SU-DHL-6 (cell line): ENCODE results near the gene VARS1.
"Not testable (repeated sequence)": the region's sequence is repeated elsewhere in the genome, so short reads cannot be mapped to it uniquely, and the experiment has no call there.

ENCODE experiments used
- H2AFZ ChIP-seq: fragments of 200-600 bp; sonication (generic); 2 replicates; pipeline ENCODE4 v1.6.1; 2014; ENCODE audit warnings: low read depth, mild to moderate bottlenecking, moderate library complexity, mixed read lengths, antibody characterized with exemption, low read length; ENCODE audit not compliant: severe bottlenecking
- H3F3A ChIP-seq: fragments of 200-600 bp; shearing (Covaris generic); 2 replicates; pipeline ENCODE4 v1.6.0; 2016; ENCODE audit warnings: antibody characterized with exemption, mild to moderate bottlenecking; ENCODE audit not compliant: insufficient read depth
- H3K27ac ChIP-seq: fragments of 200-600 bp; sonication (generic); 2 replicates; pipeline ENCODE4 v1.5.1; 2016; ENCODE audit warnings: low read depth, mild to moderate bottlenecking, low read length, moderate library complexity, mixed read lengths
- H3K27me3 ChIP-seq: fragments of 200-600 bp; sonication (generic), shearing (Covaris generic); 2 replicates; pipeline ENCODE4 v1.6.0; 2014; ENCODE audit warnings: mild to moderate bottlenecking, low read length
- H3K36me3 ChIP-seq: fragments of 200-600 bp; sonication (generic); 2 replicates; pipeline ENCODE4 v1.6.1; 2014; ENCODE audit warnings: mild to moderate bottlenecking, low read length, mixed read lengths
- H3K4me2 ChIP-seq: fragments of 300-600, 200-600 bp; shearing (Covaris generic), sonication (generic); 2 replicates; pipeline ENCODE4 v1.6.0; 2014; ENCODE audit warnings: low read length, low read depth, mild to moderate bottlenecking; ENCODE audit not compliant: poor library complexity, severe bottlenecking
- H3K4me3 ChIP-seq: fragments of 200-600 bp; sonication (generic); 2 replicates; pipeline ENCODE4 v1.5.1; 2014; ENCODE audit warnings: antibody characterized with exemption, low read length, mild to moderate bottlenecking, mixed read lengths; ENCODE audit not compliant: insufficient read depth, poor library complexity, severe bottlenecking
- H3K79me2 ChIP-seq: fragments of 200-600 bp; sonication (generic); 2 replicates; pipeline ENCODE4 v1.6.1; 2014; ENCODE audit warnings: mild to moderate bottlenecking, low read length, moderate library complexity; ENCODE audit not compliant: insufficient read depth
- H3K9ac ChIP-seq: fragments of 200-600 bp; sonication (generic); 2 replicates; pipeline ENCODE4 v1.7.0; 2014; ENCODE audit warnings: mild to moderate bottlenecking, low read length
- H3K9me2 ChIP-seq: fragments of 200-600 bp; sonication (generic); replicated peaks from 2 replicates; pipeline ENCODE4 v1.6.1; 2014; ENCODE audit warnings: low read length; ENCODE audit not compliant: insufficient read depth
- H3K9me3 ChIP-seq: fragments of 200-600 bp; sonication (generic); 2 replicates; pipeline ENCODE4 v1.6.1; 2014; ENCODE audit warnings: low read length, mixed read lengths; ENCODE audit not compliant: insufficient read depth
- H4K20me1 ChIP-seq: fragments of 200-600 bp; sonication (generic); 2 replicates; pipeline ENCODE4 v1.6.1; 2014; ENCODE audit warnings: low read depth, mild to moderate bottlenecking, antibody characterized with exemption, low read length, moderate library complexity, mixed read lengths
- EZH2phosphoT487 ChIP-seq: fragments of 200-600 bp; sonication (generic), shearing (Covaris generic); conservative IDR thresholded peaks from 2 replicates; pipeline ENCODE4 v1.6.1; 2018; ENCODE audit warnings: mild to moderate bottlenecking, antibody characterized with exemption, low read length, moderate library complexity, mixed read lengths
- TF ChIP-seq, protein P1 (sequence below): fragments of 200-600 bp; sonication (generic); IDR thresholded peaks from one replicate; pipeline ENCODE4 v1.5.1; 2017; ENCODE audit warnings: antibody characterized with exemption, mild to moderate bottlenecking, low read length, moderate library complexity; ENCODE audit not compliant: insufficient read depth, poor library complexity, severe bottlenecking

Gene VARS1

DNA sequence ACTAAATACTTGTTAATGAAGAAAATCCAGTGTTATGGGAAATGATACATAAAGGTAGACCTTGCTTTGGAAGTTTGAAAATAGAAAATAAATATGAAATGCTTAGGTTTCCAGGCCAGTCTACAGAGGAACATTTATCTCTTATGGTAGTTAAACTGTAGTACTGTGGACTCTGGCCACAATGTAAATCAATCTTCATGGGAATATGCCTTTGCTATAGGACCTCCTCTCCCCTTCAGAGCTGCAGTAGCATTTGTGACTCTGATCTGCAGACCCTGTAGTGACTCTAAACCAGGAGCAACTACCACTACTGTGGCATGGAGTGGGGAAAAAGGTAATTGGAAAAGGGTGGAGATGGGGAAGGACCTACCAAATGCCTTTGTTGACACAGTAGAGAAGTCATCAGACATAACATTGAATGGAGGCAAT lies 24.3 kb upstream of the VARS1 start:
- peaks cover 4% of the 10 kb centered on the region; the same call in 1 of the 2 replicates for H3F3A ChIP-seq
- no peaks in the 10 kb centered on the region for H3K9me3 ChIP-seq
- no peak overlapping the region for H3K4me3 ChIP-seq
- no peak overlapping the region for H2AFZ ChIP-seq
- no peaks in the 10 kb centered on the region for H3K27me3 ChIP-seq
- no peaks in the 10 kb centered on the region for H3K36me3 ChIP-seq
- no peak for TF ChIP-seq EZH2phosphoT487
- TF ChIP-seq, protein P1, sequence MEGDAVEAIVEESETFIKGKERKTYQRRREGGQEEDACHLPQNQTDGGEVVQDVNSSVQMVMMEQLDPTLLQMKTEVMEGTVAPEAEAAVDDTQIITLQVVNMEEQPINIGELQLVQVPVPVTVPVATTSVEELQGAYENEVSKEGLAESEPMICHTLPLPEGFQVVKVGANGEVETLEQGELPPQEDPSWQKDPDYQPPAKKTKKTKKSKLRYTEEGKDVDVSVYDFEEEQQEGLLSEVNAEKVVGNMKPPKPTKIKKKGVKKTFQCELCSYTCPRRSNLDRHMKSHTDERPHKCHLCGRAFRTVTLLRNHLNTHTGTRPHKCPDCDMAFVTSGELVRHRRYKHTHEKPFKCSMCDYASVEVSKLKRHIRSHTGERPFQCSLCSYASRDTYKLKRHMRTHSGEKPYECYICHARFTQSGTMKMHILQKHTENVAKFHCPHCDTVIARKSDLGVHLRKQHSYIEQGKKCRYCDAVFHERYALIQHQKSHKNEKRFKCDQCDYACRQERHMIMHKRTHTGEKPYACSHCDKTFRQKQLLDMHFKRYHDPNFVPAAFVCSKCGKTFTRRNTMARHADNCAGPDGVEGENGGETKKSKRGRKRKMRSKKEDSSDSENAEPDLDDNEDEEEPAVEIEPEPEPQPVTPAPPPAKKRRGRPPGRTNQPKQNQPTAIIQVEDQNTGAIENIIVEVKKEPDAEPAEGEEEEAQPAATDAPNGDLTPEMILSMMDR = no peak
- no peak overlapping the region for H3K27ac ChIP-seq
- H3K9me2 ChIP-seq = no peaks in the 10 kb centered on the region
- H3K79me2 ChIP-seq = no peaks in the 10 kb centered on the region
- H3K9ac ChIP-seq = no peak overlapping the region
- H3K4me2 ChIP-seq = no peak overlapping the region
- no peaks in the 10 kb centered on the region for H4K20me1 ChIP-seq

DNA sequence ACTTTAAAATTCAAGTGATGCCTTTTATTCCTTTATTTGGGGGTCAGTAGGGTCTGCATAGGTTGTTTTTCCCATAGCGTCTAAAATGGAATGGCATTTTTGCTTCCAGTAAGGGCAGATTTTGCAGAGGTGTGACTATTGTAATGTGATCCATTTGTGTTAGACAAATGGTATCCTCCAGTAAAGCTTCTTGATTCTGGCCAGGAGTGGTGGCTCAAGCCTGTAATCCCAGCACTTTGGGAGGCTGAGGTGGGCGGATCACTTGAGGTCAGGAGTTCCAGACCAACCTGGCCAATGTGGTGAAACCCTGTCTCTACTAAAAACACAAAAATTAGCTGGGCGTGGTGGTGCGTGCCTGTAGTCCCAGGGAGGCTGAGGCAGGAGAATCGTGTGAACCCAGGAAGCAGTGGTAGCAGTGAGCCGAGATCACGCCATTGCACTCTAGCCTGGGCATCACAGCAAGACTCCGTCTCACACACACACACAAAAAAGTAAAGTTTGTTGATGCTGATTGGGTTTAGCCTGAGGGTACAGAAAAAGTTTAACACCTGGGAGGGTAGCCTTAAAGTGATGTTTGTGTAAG lies 22.5 kb upstream of the VARS1 start:
- H3K4me2 ChIP-seq, H3K36me3 ChIP-seq, H3K79me2 ChIP-seq, H3K9ac ChIP-seq, H3K27me3 ChIP-seq, H3K4me3 ChIP-seq, H4K20me1 ChIP-seq, H3F3A ChIP-seq, H3K9me2 ChIP-seq, H3K9me3 ChIP-seq, H3K27ac ChIP-seq, H2AFZ ChIP-seq: not testable (repeated sequence)

DNA sequence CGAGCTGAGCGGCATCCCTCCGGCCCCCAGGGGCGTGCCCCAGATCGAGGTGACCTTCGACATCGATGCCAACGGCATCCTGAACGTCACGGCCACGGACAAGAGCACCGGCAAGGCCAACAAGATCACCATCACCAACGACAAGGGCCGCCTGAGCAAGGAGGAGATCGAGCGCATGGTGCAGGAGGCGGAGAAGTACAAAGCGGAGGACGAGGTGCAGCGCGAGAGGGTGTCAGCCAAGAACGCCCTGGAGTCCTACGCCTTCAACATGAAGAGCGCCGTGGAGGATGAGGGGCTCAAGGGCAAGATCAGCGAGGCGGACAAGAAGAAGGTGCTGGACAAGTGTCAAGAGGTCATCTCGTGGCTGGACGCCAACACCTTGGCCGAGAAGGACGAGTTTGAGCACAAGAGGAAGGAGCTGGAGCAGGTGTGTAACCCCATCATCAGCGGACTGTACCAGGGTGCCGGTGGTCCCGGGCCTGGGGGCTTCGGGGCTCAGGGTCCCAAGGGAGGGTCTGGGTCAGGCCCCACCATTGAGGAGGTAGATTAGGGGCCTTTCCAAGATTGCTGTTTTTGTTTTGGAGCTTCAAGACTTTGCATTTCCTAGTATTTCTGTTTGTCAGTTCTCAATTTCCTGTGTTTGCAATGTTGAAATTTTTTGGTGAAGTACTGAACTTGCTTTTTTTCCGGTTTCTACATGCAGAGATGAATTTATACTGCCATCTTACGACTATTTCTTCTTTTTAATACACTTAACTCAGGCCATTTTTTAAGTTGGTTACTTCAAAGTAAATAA lies 21.8 kb upstream of the VARS1 start:
- H3K79me2 ChIP-seq, H4K20me1 ChIP-seq, H3K9me3 ChIP-seq, H3K27ac ChIP-seq, H3K9me2 ChIP-seq, H3F3A ChIP-seq, H3K27me3 ChIP-seq, H2AFZ ChIP-seq, H3K4me3 ChIP-seq, H3K9ac ChIP-seq, H3K36me3 ChIP-seq: not testable (repeated sequence)
- H3K4me2 ChIP-seq = peak overlapping the region; percentile 25

DNA sequence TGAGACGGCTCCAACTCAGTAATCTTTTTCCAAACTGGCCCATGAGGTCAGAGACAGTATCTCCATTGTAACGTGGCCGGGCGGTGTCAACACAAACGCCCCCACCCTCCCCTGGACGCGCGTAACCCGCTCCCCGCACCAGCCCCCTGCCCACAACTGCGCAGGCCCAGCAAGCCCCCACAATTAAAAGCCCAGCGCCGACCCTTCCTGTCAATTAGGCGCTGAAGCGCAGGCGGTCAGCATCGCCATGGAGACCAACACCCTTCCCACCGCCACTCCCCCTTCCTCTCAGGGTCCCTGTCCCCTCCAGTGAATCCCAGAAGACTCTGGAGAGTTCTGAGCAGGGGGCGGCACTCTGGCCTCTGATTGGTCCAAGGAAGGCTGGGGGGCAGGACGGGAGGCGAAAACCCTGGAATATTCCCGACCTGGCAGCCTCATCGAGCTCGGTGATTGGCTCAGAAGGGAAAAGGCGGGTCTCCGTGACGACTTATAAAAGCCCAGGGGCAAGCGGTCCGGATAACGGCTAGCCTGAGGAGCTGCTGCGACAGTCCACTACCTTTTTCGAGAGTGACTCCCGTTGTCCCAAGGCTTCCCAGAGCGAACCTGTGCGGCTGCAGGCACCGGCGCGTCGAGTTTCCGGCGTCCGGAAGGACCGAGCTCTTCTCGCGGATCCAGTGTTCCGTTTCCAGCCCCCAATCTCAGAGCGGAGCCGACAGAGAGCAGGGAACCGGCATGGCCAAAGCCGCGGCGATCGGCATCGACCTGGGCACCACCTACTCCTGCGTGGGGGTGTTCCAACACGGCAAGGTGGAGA lies 19.7 kb upstream of the VARS1 start, which contains the start of the genes HSPA1A and HSPA1L:
Gene HSPA1A (plus strand): TSS at position 519 of the 814 bp plus-strand sequence. CDS start 214 bp downstream, at position 733.
Gene HSPA1L (minus strand): TSS at position 259 of the 814 bp plus-strand sequence. CDS start 3,311 bp downstream, outside the sequence.
- H3K36me3 ChIP-seq = no peaks in the 10 kb centered on the region
- H2AFZ ChIP-seq = no peak within 1 kb of the TSS
- H3K9me3 ChIP-seq = no peaks in the 10 kb centered on the region
- no peaks in the 10 kb centered on the region for H3F3A ChIP-seq
- no peak within 1 kb of the TSS for H3K9ac ChIP-seq
- H3K79me2 ChIP-seq = no peaks in the 10 kb centered on the region
- no peak within 1 kb of the TSS for H3K4me3 ChIP-seq
- no peaks in the 10 kb centered on the region for H3K27me3 ChIP-seq
- no peak within 1 kb of the TSS for H3K4me2 ChIP-seq
- H4K20me1 ChIP-seq = no peaks in the 10 kb centered on the region
- TF ChIP-seq, protein P1 = no peak
- no peak for TF ChIP-seq EZH2phosphoT487
- H3K27ac ChIP-seq = no peak within 1 kb of the TSS
- H3K9me2 ChIP-seq = no peaks in the 10 kb centered on the region
